Testis (tissue), 2 donors: Measurements from ENCODE around the gene TRPM2.

Source experiments
- CTCF ChIP-seq, 3 experiments: fragments of 450-650 bp in 2 of 3; fragments of 200-600 bp in 1 of 3; sonication (generic) in 1 of 3; IDR thresholded peaks; one replicate each; pipeline ENCODE4 v1.5.1; 2016 to 2019; ENCODE audit warnings: antibody characterized with exemption in 3 of 3, mild to moderate bottlenecking in 2 of 3, moderate library complexity in 1 of 3
- POLR2A ChIP-seq: fragments of 450-650 bp; IDR thresholded peaks from one replicate; pipeline ENCODE4 v1.6.1; 2017; ENCODE audit warnings: antibody characterized with exemption, mild to moderate bottlenecking, moderate library complexity

- TF ChIP-seq CTCF (IDR thresholded peaks at IDR 0.05) (no peak), POLR2A (no peak)
Measured at GRCh38 chr21:44484498-44485253, 131.3 kb downstream of the TRPM2 start.
